Glutamatergic neuron (in vitro differentiated cells): ENCODE results near the gene GRAMD1A. TPM values are rescaled to one million over a fixed set of nuclear protein-coding genes. Genes with fewer than 3 reads are reported as not detected.

Experiments used
- DNase-seq: peaks from one replicate; pipeline ENCODE4 v3.0.0; 2022
- H3K27ac Mint-ChIP-seq: one replicate; pipeline ENCODE4 v1.8.0; 2020; ENCODE audit warnings: mild to moderate bottlenecking, mixed read lengths, inconsistent platforms; ENCODE audit not compliant: unreplicated experiment
- H3K27me3 Mint-ChIP-seq: one replicate; pipeline ENCODE4 v1.8.0; 2020; ENCODE audit warnings: mild to moderate bottlenecking, moderate library complexity, mixed read lengths, inconsistent platforms; ENCODE audit not compliant: unreplicated experiment
- H3K36me3 Mint-ChIP-seq: one replicate; pipeline ENCODE4 v1.8.0; 2020; ENCODE audit warnings: mild to moderate bottlenecking, mixed read lengths, inconsistent platforms; ENCODE audit not compliant: unreplicated experiment
- H3K4me1 Mint-ChIP-seq: one replicate; pipeline ENCODE4 v1.8.0; 2020; ENCODE audit warnings: mild to moderate bottlenecking, low read depth, mixed read lengths, inconsistent platforms; ENCODE audit not compliant: unreplicated experiment
- H3K4me3 Mint-ChIP-seq: one replicate; pipeline ENCODE4 v1.8.0; 2020; ENCODE audit warnings: mild to moderate bottlenecking, mixed read lengths, inconsistent platforms; ENCODE audit not compliant: unreplicated experiment
- H3K9me3 Mint-ChIP-seq: one replicate; pipeline ENCODE4 v1.8.0; 2020; ENCODE audit warnings: mild to moderate bottlenecking, moderate library complexity, mixed read lengths, inconsistent platforms; ENCODE audit not compliant: unreplicated experiment
- CTCF ChIP-seq: fragments of 200-600 bp; sonication (generic); IDR thresholded peaks from one replicate; pipeline ENCODE4 v1.5.0; 2021; ENCODE audit not compliant: partially characterized antibody, unreplicated experiment
- total RNA-seq: library from RNA; stranded (reverse); fragmentation: NEBNext Ultra II Directional; extraction: Animal tissue kit (Norgen Biotek cat#: 25700); gene quantifications from one replicate; pipeline ENCODE4 v1.2.1, GENCODE V29; 2021; ENCODE audit not compliant: unreplicated experiment

Gene GRAMD1A
- total RNA-seq, 1 donor from 2014 or later = 220 TPM

DNA sequence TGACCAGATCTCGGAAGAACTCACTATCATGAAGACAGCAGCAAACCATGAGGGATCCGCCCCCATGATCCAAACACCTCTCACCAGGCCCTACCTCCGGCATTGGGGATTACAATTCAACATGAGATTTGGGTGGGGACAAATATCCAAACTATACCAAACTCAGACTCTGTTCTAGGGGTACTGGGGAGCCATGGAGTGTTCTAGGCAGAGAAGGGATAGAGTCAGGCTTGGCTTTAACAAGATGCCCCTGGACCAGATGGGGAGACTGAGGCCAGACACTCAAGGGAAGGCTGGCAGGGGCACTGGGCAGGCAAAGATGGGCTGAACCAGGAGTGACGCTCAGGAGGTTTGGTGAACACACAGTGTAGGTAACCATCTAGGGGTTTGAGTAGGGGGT is 18.3 kb downstream of the GRAMD1A start:
- H3K27ac Mint-ChIP-seq = peak overlapping the region; percentile 43
- peaks cover 8% of the 10 kb centered on the region for H3K9me3 Mint-ChIP-seq
- no peak for TF ChIP-seq CTCF
- no peaks in the 10 kb centered on the region for H3K4me1 Mint-ChIP-seq
- H3K27me3 Mint-ChIP-seq = peaks cover 5% of the 10 kb centered on the region
- peaks cover 10% of the 10 kb centered on the region for H3K36me3 Mint-ChIP-seq
- no peak overlapping the region for H3K4me3 Mint-ChIP-seq
- DNase-seq = no peak

DNA sequence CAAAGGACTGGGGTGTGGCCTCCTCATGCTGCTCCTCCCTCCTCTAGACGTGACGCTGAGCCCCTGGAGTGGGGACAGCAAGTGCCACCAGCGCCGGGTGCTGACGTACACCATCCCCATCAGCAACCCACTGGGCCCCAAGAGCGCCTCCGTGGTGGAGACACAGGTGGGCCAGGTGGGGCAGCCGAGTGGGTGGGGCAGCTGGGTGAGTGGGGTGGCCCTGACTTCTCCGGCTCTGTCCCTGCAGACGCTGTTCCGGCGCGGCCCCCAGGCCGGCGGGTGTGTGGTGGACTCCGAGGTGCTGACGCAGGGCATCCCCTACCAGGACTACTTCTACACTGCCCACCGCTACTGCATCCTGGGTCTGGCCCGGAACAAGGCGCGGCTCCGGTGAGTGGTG is 19.0 kb downstream of the GRAMD1A start:
- H3K36me3 Mint-ChIP-seq = peaks cover 10% of the 10 kb centered on the region
- no peak for DNase-seq
- H3K9me3 Mint-ChIP-seq = peaks cover 8% of the 10 kb centered on the region
- TF ChIP-seq CTCF = no peak
- H3K4me3 Mint-ChIP-seq = no peak overlapping the region
- H3K4me1 Mint-ChIP-seq = no peaks in the 10 kb centered on the region
- no peak overlapping the region for H3K27ac Mint-ChIP-seq
- H3K27me3 Mint-ChIP-seq = peaks cover 5% of the 10 kb centered on the region

GRCh38 chr19:35021016-35021415 is 20.9 kb downstream of the GRAMD1A start:
- DNase-seq = no peak
- Mint-ChIP-seq H3K27me3 (peaks cover 5% of the 10 kb centered on the region), H3K36me3 (peaks cover 10% of the 10 kb centered on the region), H3K27ac (peak overlapping the region; percentile 69), H3K9me3 (peaks cover 8% of the 10 kb centered on the region), H3K4me3 (peak overlapping the region; percentile 52), H3K4me1 (no peaks in the 10 kb centered on the region)
- TF ChIP-seq CTCF = no peak

- TF ChIP-seq CTCF = no peak
- Mint-ChIP-seq H3K36me3 (peaks cover 10% of the 10 kb centered on the region), H3K4me3 (no peak overlapping the region), H3K9me3 (peaks cover 8% of the 10 kb centered on the region), H3K27me3 (peaks cover 5% of the 10 kb centered on the region), H3K27ac (no peak overlapping the region), H3K4me1 (no peaks in the 10 kb centered on the region)
- DNase-seq = no peak
Observed at GRCh38 chr19:35021596-35021995, 21.5 kb downstream of the GRAMD1A start.

DNA sequence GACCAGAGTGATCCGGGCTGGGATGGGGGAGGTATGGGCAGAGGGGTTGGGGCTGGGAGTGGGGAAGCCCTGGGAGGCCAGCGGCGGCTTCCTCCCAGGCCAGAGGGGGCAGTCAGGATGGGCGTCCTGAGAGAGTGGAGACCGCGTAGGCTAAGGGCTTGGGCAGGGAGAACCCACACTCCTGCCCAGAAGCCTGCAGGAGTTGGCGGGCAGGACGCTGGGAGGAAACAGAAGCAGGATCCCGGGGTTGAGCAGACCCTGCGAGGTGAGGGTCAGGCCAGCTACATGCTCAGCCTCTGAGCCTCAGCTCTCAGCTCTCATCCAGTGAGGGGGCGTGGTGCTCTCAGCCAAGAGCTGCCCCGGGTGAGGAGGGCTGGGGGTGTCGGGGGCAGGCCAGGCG is 22.3 kb downstream of the GRAMD1A start:
- Mint-ChIP-seq H3K27me3 (peaks cover 5% of the 10 kb centered on the region), H3K4me3 (no peak overlapping the region), H3K9me3 (peaks cover 8% of the 10 kb centered on the region), H3K36me3 (peaks cover 14% of the 10 kb centered on the region), H3K27ac (no peak overlapping the region), H3K4me1 (no peaks in the 10 kb centered on the region)
- TF ChIP-seq CTCF = no peak
- no peak for DNase-seq
